Smooth muscle cell (in vitro differentiated cells): ENCODE results near the gene GPRASP2. TPM values are rescaled to one million over a fixed set of nuclear protein-coding genes. Genes with fewer than 3 reads are reported as not detected.
A peak's percentile ranks its signal among the peaks of the same experiment; 100 is the strongest.

Experiments
- DNase-seq: peaks from one replicate; lab custom pipeline; 2025; ENCODE audit not compliant: unreplicated experiment; lab: John Stamatoyannopoulos, UW
- H2AFZ ChIP-seq: fragments of 200-600 bp; sonication (generic); 2 replicates; pipeline ENCODE4 v1.6.0; 2016; ENCODE audit warnings: antibody characterized with exemption, low read depth, mild to moderate bottlenecking
- H3F3A ChIP-seq: fragments of 200-600 bp; sonication (generic); 2 replicates; pipeline ENCODE4 v1.6.0; 2017; ENCODE audit warnings: antibody characterized with exemption, low read depth
- H3K27ac ChIP-seq: fragments of 200-600 bp; sonication (generic); 2 replicates; pipeline ENCODE4 v1.5.1; 2016; ENCODE audit warnings: low read depth, mild to moderate bottlenecking
- H3K27me3 ChIP-seq: fragments of 200-600 bp; sonication (generic); 2 replicates; pipeline ENCODE4 v1.6.1; 2016; ENCODE audit warnings: low read depth, mild to moderate bottlenecking
- H3K36me3 ChIP-seq: fragments of 200-600 bp; sonication (generic); 2 replicates; pipeline ENCODE4 v1.5.1; 2016; ENCODE audit warnings: low read depth
- H3K4me1 ChIP-seq: fragments of 200-600 bp; sonication (generic); 2 replicates; pipeline ENCODE4 v1.5.1; 2016; ENCODE audit warnings: low read depth
- H3K4me2 ChIP-seq: fragments of 200-600 bp; sonication (generic); 2 replicates; pipeline ENCODE4 v1.6.0; 2016; ENCODE audit warnings: mild to moderate bottlenecking
- H3K4me3 ChIP-seq: fragments of 200-600 bp; sonication (generic); 2 replicates; pipeline ENCODE4 v1.5.1; 2016; ENCODE audit warnings: mild to moderate bottlenecking
- H3K79me2 ChIP-seq: fragments of 200-600 bp; sonication (generic); 2 replicates; pipeline ENCODE4 v1.6.0; 2016; ENCODE audit warnings: low read depth, mild to moderate bottlenecking
- H3K9ac ChIP-seq: fragments of 200-600 bp; sonication (generic); 2 replicates; pipeline ENCODE4 v1.6.0; 2016; ENCODE audit warnings: low read depth
- H3K9me3 ChIP-seq: fragments of 200-600 bp; sonication (generic); replicated peaks from 2 replicates; pipeline ENCODE4 v1.5.1; 2016; ENCODE audit warnings: low read depth
- H4K20me1 ChIP-seq: fragments of 200-600 bp; sonication (generic); 2 replicates; pipeline ENCODE4 v1.6.0; 2016; ENCODE audit warnings: low read depth
- WGBS: methylation state at CpG from one replicate; pipeline ENCODE4 v1.1.7; 2016; ENCODE audit warnings: low lambda C conversion rate; 5-methylcytosine and 5-hydroxymethylcytosine counted together
- polyA plus RNA-seq: library from polyadenylated mRNA; unstranded; fragments of >200 nt; fragmentation: Nextera tagmentation; extraction: Ambion mirVana; gene quantifications from 2 replicates; pipeline ENCODE4 v1.2.1, GENCODE V29; 2016
- total RNA-seq: library from RNA; depleted of rRNA; stranded (reverse); fragments of >200 nt; gene quantifications from 2 replicates; pipeline ENCODE4 v1.2.3, GENCODE V29; 2014
- TF ChIP-seq, protein P1 (sequence below): fragments of 200-600 bp; sonication (generic); IDR thresholded peaks from 2 replicates; pipeline ENCODE4 v1.5.1; 2017; ENCODE audit warnings: borderline replicate concordance, mild to moderate bottlenecking, antibody characterized with exemption; ENCODE audit not compliant: insufficient read depth, poor library complexity, severe bottlenecking

The GPRASP2 gene
- total and polyA plus RNA-seq, 2 experiments from 2014 or later = 6.6 to 16.5 TPM

DNA sequence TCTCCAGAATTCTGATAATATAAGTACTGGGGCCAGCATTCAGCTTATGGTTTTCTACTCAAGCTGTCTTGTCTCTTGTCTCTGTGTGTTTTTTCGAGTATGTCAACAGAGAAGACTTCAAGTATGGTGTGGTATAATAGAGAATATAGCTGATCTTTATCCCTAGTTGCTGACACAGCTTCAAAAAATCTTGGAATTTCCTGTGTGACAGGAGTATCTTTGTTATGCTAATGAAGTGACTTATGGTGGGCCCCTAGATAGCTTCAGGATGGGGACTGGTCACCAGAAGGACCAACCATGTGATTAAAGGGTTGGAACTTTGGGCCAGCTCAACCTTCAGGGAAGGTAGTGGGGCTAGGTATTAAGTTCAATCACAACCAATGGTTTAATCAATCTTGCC lies 11.2 kb downstream of the GPRASP2 start:
- no peaks in the 10 kb centered on the region for H3F3A ChIP-seq
- no peak overlapping the region for H3K27ac ChIP-seq
- H3K79me2 ChIP-seq = no peaks in the 10 kb centered on the region
- DNase-seq = no peak
- no peak overlapping the region for H3K9ac ChIP-seq
- 48% methylated on average over 1 of the region's 1 CpG for WGBS
- H3K27me3 ChIP-seq = no peaks in the 10 kb centered on the region
- H3K4me2 ChIP-seq = no peak overlapping the region
- H3K36me3 ChIP-seq = no peaks in the 10 kb centered on the region
- no peak overlapping the region for H3K4me3 ChIP-seq
- H3K4me1 ChIP-seq = no peaks in the 10 kb centered on the region
- H2AFZ ChIP-seq = no peak overlapping the region
- no peaks in the 10 kb centered on the region for H4K20me1 ChIP-seq
- TF ChIP-seq, protein P1, sequence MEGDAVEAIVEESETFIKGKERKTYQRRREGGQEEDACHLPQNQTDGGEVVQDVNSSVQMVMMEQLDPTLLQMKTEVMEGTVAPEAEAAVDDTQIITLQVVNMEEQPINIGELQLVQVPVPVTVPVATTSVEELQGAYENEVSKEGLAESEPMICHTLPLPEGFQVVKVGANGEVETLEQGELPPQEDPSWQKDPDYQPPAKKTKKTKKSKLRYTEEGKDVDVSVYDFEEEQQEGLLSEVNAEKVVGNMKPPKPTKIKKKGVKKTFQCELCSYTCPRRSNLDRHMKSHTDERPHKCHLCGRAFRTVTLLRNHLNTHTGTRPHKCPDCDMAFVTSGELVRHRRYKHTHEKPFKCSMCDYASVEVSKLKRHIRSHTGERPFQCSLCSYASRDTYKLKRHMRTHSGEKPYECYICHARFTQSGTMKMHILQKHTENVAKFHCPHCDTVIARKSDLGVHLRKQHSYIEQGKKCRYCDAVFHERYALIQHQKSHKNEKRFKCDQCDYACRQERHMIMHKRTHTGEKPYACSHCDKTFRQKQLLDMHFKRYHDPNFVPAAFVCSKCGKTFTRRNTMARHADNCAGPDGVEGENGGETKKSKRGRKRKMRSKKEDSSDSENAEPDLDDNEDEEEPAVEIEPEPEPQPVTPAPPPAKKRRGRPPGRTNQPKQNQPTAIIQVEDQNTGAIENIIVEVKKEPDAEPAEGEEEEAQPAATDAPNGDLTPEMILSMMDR = no peak
- H3K9me3 ChIP-seq = no peaks in the 10 kb centered on the region

DNA sequence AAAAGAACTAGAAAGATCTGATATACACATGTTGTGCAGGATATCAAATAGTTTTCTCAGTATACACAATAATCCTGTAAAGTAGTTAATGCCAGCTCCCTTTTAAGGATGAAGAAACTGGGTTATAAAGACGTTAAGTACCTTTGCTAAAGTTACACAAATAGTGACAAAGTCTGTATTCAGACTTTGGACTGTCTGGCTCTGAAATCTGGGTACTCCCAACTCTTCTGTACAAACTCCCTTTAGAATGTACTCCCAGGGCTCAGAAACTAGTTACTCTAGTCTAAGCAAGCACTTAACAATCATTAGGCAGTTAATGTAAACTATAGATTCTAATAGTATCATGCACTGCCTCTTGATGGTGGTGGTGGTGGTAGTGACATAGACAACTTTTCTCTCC lies 15.5 kb downstream of the GPRASP2 start:
- WGBS = 44% methylated on average over 1 of the region's 1 CpG
- no peaks in the 10 kb centered on the region for H3F3A ChIP-seq
- no peak overlapping the region for H3K4me2 ChIP-seq
- no peaks in the 10 kb centered on the region for H3K27me3 ChIP-seq
- no peak overlapping the region for H3K9ac ChIP-seq
- H3K27ac ChIP-seq = no peak overlapping the region
- no peaks in the 10 kb centered on the region for H3K4me1 ChIP-seq
- H2AFZ ChIP-seq = no peak overlapping the region
- no peak overlapping the region for H3K4me3 ChIP-seq
- H3K79me2 ChIP-seq = no peaks in the 10 kb centered on the region
- TF ChIP-seq, protein P1 = no peak
- no peaks in the 10 kb centered on the region for H3K9me3 ChIP-seq
- no peaks in the 10 kb centered on the region for H4K20me1 ChIP-seq
- no peaks in the 10 kb centered on the region for H3K36me3 ChIP-seq
- no peak for DNase-seq

DNA sequence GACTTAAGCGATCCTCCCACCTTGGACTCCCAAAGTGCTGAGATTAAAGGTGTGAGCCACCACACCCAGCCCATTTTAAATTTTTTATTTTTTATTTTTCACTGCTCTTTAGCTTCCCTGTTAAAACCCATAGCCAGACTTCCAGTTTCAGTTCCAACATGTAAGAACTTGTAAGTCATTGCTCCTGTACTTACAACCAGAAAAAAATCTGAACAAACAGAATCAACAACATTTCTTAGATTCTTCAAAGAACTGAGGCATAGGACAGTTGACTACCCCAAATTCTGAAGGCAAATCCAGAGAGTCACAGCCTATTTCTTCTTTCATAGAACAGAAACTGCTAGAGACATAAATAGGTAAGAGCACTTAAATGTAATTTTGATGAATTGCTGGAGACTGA lies 16.4 kb downstream of the GPRASP2 start:
- no peaks in the 10 kb centered on the region for H3K4me1 ChIP-seq
- H2AFZ ChIP-seq = no peak overlapping the region
- WGBS = 88% methylated on average over 1 of the region's 1 CpG
- H3K9me3 ChIP-seq = no peaks in the 10 kb centered on the region
- no peak overlapping the region for H3K9ac ChIP-seq
- no peak overlapping the region for H3K4me2 ChIP-seq
- no peaks in the 10 kb centered on the region for H3K79me2 ChIP-seq
- H3K27ac ChIP-seq = no peak overlapping the region
- TF ChIP-seq, protein P1 = no peak
- no peaks in the 10 kb centered on the region for H4K20me1 ChIP-seq
- no peaks in the 10 kb centered on the region for H3F3A ChIP-seq
- DNase-seq = no peak
- no peaks in the 10 kb centered on the region for H3K36me3 ChIP-seq
- no peaks in the 10 kb centered on the region for H3K27me3 ChIP-seq
- H3K4me3 ChIP-seq = no peak overlapping the region

DNA sequence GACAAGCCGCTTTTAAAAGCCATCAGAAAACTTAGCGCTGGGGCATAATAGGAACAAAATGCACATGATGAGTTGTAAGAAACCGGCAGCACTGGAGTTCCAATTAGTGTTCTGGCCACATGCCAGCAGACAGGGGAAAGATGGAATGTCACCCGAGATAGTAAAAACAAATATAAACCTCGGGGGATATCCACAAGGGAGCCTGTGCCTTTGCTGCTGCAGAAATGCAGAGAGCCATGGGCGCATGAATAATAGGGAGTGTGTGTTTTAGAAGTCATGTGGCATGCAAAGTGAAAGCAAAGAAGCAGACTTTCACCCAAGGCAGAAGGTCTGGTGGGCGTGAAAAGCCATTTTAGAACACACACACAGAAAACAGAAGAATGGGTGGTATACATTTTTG lies 27.4 kb downstream of the GPRASP2 start:
- Histone ChIP-seq H3F3A (no peaks in the 10 kb centered on the region), H3K9ac (no peak overlapping the region), H3K4me1 (no peaks in the 10 kb centered on the region), H3K27me3 (no peaks in the 10 kb centered on the region), H3K36me3 (no peaks in the 10 kb centered on the region), H2AFZ (no peak overlapping the region), H4K20me1 (no peaks in the 10 kb centered on the region), H3K4me2 (peak overlapping the region; percentile 27), H3K27ac (no peak overlapping the region), H3K9me3 (no peaks in the 10 kb centered on the region), H3K79me2 (no peaks in the 10 kb centered on the region), H3K4me3 (no peak overlapping the region)
- TF ChIP-seq, protein P1 = no peak
- 50% methylated on average over 7 of the region's 7 CpGs for WGBS
- DNase-seq = no peak
